Hematopoietic multipotent progenitor cell treated with erythropoietin and hydrocortisone succinate and interleukin-3 and kit ligand, for 6 days (in vitro differentiated cells): ENCODE data around the gene MAPK10.

Experiments
- DNase-seq: peaks from one replicate; pipeline ENCODE4 v3.0.0-alpha.2; 2015

MAPK10 gene

DNA sequence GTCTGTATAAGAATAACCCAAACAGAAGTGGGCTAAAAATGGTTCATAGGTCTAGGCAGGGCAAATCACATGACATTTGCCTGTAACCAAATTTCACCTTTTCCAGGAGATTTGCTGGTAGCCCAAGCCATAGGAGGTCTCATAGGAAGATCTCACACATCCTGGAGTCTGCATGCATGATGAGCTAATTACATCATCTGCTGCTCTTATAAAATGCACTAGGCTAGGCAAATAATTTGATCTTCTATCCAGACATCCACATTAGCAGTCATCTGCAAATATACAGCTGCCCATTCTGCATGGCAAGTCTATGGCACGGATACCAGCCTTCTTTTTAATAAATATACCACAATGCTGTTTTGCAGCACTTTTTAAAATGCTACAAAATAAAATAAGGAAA lies 87.2 kb downstream of the MAPK10 start:
- DNase-seq: no peak

DNA sequence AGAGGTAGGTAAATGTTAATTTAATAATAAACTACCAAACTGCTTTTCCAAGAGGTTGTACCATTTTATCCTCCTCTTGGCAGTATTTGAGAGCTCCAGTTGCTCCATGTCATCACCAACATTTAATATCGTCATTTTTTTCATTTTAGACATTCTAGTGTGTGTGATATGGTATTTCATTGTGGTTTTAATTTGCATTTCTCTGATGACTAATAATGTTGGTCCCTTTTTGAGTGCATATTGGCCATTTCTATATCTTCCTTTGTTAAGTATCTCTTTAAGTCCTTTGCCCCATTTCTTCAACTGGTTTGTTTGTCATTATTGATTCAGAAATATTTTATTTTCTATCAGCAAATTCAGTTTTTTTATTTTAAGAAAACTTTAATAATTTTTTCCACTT lies 88.8 kb downstream of the MAPK10 start:
- no peak for DNase-seq

GRCh38 chr4:86269354-86269753 lies 90.5 kb downstream of the MAPK10 start:
- DNase-seq: no peak

GRCh38 chr4:86264241-86264640 lies 95.6 kb downstream of the MAPK10 start:
- no peak for DNase-seq

- no peak for DNase-seq
Observed at GRCh38 chr4:86261636-86262035, 98.2 kb downstream of the MAPK10 start.

- no peak for DNase-seq
Observed at GRCh38 chr4:86256086-86256485, 103.8 kb downstream of the MAPK10 start.

DNA sequence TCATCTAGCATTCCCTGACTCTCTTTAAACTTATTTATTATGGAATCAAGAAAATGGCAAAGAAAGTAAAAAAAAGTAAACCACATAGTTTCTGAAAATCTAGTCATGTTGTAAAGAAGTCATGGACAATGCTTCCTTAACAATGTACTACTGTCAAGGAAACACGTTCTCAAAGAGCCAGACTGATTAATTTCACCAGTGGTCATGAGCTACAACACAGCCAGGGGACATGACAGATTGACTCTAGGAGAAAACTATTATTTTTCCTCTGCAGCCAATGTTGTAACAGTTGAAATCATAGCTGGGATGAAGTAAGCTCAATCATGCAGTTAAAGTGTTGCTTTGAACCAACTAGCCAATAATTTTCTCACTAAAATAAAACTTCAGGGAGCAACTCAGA lies 109.2 kb downstream of the MAPK10 start:
- DNase-seq: no peak

DNA sequence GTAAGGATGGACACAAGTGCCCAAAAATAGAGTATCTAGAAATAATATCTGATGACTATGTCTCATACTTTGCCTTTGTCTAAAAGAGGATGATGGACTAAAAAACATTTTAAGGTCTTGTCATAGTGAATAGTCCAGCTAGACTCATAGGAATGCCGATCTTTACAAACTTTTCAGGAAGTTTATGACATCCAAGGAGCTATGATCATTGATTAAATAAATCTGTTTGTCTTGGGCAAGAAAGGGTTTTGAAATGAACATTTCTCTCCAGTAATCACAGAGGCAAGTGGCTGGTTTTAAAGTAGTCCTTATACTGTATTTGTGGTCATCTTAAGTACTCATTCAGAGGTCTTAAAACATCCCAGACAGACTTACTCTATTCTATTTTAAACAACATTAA lies 109.8 kb downstream of the MAPK10 start:
- no peak for DNase-seq

GRCh38 chr4:86249074-86249473 lies 110.8 kb downstream of the MAPK10 start:
- DNase-seq: no peak

GRCh38 chr4:86247906-86248305 lies 111.9 kb downstream of the MAPK10 start:
- DNase-seq: no peak

- no peak for DNase-seq
Observed at GRCh38 chr4:86247320-86247719, 112.5 kb downstream of the MAPK10 start.

- DNase-seq: no peak
Observed at GRCh38 chr4:86243750-86244149, 116.1 kb downstream of the MAPK10 start.

DNA sequence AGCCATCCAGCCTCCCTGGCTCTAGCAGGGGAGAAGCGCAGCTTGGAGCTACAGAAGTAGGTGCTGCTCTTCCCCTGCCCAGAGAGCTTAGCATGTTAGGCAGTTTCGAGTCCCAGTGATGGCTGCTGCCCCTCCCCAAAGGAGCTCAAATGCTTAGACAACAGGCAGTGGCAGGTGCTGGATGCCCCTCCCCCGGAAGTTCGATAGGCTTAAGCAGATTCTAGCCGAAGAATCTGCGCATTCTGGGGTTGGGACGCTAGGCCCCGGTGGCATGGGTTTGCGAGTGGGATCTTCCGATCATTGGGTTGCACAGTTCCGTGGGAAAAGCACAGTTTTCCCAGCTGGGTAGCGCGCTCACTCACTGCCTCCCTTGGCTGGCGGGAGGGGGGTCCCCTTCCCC lies 117.2 kb downstream of the MAPK10 start:
- no peak for DNase-seq

- no peak for DNase-seq
Observed at GRCh38 chr4:86235549-86235948, 124.3 kb downstream of the MAPK10 start.

DNA sequence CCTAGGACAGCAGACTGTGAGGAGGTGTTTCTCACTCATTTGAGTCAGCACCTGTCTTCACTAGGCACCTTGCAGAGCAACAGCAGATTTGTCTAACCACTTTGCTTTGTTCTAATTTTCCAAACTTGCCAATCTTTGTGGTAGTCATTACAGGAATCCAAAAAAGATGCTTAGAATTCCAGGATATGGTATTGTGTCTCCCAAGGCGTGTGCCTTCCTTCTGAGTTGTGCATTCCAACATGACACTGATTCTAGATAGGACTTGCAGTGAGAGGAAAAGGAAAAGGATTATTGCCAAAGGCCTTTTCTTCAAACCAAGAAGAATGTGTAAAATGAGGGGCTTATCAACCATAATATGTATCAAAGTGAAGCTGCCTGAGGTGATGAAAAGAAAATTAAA lies 126.2 kb downstream of the MAPK10 start:
- DNase-seq: no peak

DNA sequence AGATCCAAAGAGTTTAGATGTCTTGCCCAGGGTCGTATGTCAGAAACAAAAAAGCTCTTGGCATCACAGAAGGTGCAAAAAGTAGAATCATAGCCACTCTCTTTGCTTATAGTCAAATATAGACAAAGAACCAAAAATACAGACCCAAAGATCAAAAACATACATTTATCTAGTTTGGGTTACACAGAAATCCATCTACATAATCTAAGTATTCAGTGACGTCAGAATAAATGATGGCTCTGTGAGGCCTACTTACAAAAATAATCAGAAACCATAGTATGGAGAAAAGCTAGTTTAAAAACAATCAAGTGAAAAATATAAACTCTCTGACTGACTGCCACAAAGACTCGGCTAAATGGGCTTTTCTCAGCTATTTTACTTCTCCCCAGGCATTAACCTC lies 126.8 kb downstream of the MAPK10 start:
- no peak for DNase-seq

GRCh38 chr4:86223472-86223871 lies 136.4 kb downstream of the MAPK10 start:
- peak; percentile 52 for DNase-seq

- DNase-seq: no peak
Observed at GRCh38 chr4:86221002-86221401, 138.9 kb downstream of the MAPK10 start.

DNA sequence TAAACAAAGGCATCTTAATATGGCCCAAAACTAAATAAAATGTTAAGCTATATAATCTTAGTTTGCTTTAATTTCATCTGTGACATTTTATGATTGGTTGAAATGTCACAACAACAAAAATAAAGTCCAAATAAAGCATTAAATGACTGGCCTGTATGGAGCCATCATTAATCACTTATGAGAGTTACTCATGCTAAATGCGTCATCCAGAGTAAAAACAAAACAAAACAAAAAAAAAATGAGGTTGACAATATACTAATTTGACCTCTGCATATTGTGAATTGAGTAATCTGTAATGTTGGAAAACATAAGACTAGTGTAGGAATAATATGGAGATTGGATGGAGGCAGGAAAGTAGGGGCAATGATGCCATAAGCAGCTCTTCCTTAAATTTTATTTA lies 139.7 kb downstream of the MAPK10 start:
- no peak for DNase-seq

GRCh38 chr4:86218746-86219473 lies 140.9 kb downstream of the MAPK10 start:
- DNase-seq: no peak

DNA sequence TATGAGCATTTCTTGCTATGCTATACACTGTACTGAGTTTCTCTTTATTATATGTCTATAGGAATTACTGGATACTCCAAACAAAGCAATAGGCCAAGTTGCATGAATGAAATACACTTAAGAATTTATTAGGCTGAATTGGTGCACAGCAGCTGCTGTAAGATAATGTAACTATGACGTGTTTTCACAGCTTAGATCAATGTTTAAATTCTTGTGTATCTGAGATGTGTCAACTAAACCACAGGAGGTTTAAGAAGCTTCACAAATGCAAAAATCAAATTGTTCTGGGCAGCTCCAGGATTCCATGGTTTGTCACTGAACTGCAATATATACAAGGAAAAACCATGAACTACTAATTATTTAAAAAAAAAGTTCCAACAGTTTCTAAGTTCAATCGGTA lies 156.7 kb downstream of the MAPK10 start:
- DNase-seq: no peak

DNA sequence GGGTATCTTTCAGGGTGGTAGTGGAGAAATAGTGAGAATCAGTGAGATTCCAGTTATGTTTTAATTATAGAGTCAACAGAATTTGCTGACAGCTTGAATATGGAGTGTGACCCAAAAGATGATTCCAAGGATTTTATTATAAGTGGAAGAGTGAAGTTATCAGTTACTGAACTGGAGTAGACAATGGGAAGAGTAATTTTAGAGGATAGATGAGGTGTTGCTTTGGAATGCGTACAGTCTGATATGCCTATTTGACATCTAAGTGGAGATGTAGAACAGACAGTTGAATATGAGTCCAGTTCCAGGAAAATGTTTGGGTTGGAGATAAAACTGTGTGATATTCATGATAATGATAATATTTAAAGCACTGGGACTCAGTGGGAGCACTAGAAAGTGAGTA lies 174.2 kb downstream of the MAPK10 start:
- no peak for DNase-seq

DNA sequence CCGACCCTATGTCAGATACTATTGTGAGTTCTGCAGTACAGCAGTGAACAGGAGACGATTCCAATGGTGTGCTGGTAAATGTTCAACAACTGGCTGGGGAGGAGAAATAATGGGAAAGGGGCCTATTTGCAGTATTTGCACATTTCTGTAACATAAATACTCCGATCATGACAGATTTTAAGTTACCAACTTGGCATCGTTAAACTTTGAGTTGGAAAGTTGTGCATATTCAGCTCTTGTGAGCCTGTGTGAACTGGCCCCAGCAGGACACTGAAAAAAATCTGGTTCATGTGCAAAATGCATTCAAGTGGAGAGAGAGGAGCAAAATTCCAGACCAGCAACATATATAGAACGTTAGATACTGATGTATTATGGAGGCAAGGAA lies 175.0 kb downstream of the MAPK10 start:
- no peak for DNase-seq

DNA sequence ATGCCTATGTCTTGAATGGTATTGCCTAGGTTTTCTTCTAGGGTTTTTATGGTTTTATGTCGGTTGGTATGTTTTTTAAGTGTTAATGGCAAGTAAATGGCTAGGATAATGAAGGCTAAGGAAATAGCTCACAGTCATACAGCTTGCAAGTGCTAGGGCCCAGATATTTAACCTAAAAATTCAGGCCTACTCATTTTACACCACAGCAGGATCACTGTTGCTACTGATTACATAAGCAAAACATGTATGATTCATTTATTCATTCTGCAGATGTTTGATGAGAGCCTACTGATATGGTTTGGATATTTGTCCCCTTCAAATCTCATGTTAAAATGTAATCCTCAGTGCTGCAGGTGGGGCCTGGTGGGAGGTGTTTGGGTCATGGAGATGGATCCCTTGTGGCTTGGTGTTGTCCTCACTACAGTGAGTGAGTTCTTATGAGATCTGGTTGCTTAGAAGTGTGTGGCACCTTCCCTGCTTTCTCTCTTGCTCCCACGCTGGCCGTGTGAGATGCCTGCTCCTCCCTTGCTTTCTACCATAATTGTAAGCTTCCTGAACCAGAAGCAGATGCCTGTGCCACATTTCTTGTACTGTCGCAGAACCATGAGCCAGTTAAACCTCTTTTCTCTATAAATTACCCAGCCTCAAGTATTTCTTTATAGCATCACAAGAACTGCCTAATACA lies 175.5 kb downstream of the MAPK10 start:
- DNase-seq: no peak

DNA sequence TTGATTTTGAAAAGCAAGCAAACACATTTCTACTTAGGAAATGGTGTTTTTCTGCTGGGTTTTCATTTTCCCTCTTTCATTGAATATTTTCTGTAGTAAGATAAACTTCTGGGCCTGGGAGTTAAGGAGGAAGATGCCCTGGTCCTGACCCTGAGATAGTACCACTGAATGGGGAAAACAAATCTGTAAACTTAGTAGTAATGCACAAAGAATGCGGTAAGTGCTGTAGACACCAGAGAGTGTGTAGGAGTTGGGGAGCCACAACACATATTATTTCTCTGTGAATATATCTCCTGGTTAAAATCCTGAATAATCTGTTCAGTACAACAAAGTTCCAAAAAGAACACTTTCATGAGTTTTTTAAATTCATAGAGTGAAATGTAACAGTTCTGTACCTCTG lies 178.3 kb downstream of the MAPK10 start:
- no peak for DNase-seq
